Measurements from ENCODE around the gene PTMS. TPM values are rescaled to one million over a fixed set of nuclear protein-coding genes. Genes with fewer than 3 reads are reported as not detected.

The PTMS gene
- total RNA-seq, 4 donors from 2014 or later: 105 to 853 (median 140) TPM

DNA sequence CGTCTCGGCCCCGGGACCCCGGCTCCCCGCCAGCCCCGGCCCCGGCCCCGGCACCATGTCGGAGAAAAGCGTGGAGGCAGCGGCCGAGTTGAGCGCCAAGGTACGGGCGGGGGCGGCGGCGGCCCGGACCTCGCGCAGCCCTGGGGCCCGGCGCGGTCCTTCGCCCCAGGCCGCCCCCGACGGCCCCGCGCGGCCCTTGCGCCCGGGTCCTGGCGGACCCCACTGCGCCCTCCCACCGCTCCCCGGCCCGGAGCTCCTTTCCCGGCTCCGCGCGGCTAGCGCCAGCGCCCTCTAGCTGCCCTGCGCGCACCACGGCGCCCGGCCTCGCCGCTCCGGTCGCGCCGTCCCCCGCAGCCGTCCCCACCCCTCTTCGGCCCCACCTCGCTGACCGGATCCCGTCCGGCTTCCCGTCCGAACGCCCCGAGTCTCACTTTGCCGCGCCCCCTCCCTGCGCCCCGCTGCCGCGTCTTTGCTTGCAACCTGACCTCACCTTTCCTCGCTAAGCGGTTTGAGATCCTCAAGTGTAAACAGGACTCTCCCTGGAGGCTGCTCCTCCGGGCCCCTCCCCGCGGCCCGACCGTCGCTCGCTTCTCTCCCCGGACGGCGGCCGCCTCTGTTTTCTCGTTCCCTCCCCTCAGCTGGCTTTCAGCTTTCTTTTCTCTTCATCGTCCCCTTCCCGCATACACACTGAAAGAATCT is 637 bp downstream of the PTMS start:
- intact Hi-C loops (cut with DNase I; ENCODE audit: low total_unique reads): no loop called here
- Histone ChIP-seq H3K4me1 (peaks cover 0 to 4% of the 10 kb centered on the region in 2 donors), H3K27me3 (no peaks in the 10 kb centered on the region), H3K36me3 (no peaks in the 10 kb centered on the region), H3K27ac (peak overlapping the region; percentile 97 to 98), H3K4me3 (peak overlapping the region; percentile 72 to 79), H3K9me3 (no peaks in the 10 kb centered on the region)
- DNase-seq: peak; percentile 77 to 84
- TF ChIP-seq, protein P1, sequence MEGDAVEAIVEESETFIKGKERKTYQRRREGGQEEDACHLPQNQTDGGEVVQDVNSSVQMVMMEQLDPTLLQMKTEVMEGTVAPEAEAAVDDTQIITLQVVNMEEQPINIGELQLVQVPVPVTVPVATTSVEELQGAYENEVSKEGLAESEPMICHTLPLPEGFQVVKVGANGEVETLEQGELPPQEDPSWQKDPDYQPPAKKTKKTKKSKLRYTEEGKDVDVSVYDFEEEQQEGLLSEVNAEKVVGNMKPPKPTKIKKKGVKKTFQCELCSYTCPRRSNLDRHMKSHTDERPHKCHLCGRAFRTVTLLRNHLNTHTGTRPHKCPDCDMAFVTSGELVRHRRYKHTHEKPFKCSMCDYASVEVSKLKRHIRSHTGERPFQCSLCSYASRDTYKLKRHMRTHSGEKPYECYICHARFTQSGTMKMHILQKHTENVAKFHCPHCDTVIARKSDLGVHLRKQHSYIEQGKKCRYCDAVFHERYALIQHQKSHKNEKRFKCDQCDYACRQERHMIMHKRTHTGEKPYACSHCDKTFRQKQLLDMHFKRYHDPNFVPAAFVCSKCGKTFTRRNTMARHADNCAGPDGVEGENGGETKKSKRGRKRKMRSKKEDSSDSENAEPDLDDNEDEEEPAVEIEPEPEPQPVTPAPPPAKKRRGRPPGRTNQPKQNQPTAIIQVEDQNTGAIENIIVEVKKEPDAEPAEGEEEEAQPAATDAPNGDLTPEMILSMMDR (IDR thresholded peaks at IDR 0.05): peak; percentile 44 to 91 (median 87)
- peak in 1 of 2 donors; percentile 30 for TF ChIP-seq POLR2A (IDR thresholded peaks at IDR 0.05)

DNA sequence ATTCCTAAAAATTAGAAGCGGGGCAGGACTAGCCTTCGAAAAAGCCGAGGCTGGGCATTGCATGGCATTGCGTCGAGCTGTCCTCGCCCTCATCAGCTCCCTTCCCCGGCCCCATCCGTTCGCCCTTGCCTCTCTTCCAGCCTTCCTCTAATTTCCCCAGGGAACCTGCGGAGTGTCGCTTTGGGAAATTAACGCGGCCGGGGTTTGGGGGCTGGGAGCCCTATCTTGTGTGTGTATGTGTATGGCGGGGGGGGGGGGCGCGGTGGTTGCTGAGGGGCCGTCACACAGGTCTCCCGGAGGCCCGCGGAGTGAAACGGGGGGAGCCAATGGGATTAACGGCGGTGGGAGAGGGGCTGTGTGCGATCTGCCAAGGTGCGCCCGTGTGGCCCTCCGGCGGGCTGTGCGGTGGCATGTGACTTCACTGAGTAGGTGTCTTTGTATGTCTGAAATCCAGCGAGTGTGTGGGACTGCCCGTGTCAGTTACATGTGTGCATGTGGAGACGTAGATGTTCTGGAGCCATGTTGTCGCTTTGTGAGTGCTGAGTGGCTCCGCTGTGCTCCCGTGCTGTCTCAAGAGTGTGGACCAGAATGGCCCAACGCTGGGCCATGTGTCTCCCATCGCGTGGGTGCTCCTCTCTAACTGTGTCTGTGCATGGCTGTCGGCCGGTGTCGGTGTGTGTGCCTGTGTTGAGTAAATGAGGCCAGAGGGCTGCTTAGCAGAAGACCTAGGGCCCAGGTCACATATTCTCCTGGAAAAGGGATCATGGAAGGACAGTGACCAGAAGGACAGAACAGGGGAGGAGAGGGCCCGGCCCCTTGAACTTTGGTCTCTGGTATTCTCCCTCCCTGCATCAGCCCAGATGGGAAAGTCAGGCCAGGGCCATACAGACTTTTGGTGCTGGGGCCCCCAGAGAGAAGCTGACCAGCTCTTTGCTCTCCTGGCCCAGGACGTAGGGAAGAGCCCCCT is 1.5 kb downstream of the PTMS start:
- Histone ChIP-seq H3K27me3 (no peaks in the 10 kb centered on the region), H3K9me3 (no peaks in the 10 kb centered on the region), H3K36me3 (no peaks in the 10 kb centered on the region), H3K4me3 (peak overlapping the region; percentile 72 to 79), H3K4me1 (peaks cover 0 to 4% of the 10 kb centered on the region in 2 donors), H3K27ac (peak overlapping the region; percentile 97 to 98)
- no peak for TF ChIP-seq POLR2A (IDR thresholded peaks at IDR 0.05)
- TF ChIP-seq, protein P1 (IDR thresholded peaks at IDR 0.05): no peak
- intact Hi-C loops (cut with DNase I; ENCODE audit: low total_unique reads): no loop called here
- no peak for DNase-seq

DNA sequence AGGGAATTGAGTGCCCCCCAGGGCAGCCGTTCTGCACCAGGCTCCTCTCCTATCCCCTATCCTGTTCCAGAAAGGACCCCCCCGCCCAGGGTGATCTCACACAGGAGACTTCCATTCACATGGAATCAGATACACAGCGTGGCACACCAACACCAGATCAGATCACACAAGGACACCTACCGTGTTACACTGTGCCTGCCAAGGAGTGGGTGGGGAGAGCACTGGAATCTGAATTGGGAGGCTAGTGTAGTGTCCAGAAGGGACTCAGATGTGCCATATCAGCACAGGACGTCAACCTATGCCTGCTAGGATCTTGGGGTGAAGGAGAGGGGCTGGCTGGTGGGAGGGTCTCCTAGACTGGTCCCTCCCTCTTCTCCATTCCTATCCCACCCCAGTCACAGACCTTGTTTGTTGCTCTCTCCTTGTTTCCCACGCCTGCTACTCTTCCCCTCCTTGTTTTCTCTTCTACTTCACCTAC is 2.3 kb downstream of the PTMS start:
- no peaks in the 10 kb centered on the region for H3K9me3 ChIP-seq
- peaks cover 0 to 4% of the 10 kb centered on the region in 2 donors for H3K4me1 ChIP-seq

DNA sequence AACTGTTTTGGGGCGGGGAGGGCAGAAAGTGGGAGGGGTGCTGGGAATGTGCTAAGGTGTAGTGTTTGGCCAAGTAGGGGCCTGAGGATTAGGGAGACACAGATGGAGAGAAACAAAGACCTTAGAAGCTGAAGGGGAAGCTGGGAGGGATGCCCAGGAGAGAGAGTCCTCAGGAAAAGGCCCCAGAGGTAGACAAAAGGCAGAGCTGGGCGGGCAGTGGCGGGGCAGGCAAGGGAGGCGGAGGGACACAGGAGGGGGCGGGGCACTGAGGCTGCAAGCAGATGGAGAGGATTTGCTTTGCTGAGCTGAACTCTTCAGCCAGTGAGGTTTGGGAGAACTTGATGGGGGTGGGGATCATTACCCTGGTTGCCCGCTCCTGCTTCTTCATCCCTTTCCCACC is 2.8 kb downstream of the PTMS start:
- Histone ChIP-seq H3K36me3 (no peaks in the 10 kb centered on the region), H3K27me3 (no peaks in the 10 kb centered on the region), H3K27ac (peak overlapping the region; percentile 97 to 98), H3K4me3 (peak overlapping the region; percentile 72 to 79), H3K4me1 (peaks cover 0 to 4% of the 10 kb centered on the region in 2 donors), H3K9me3 (no peaks in the 10 kb centered on the region)
- TF ChIP-seq, protein P1 (IDR thresholded peaks at IDR 0.05): no peak
- no peak for TF ChIP-seq POLR2A (IDR thresholded peaks at IDR 0.05)
- DNase-seq: peak; percentile 65 to 71
- intact Hi-C loops (cut with DNase I; ENCODE audit: low total_unique reads): no loop called here

More for the DNA sequence above, 2.3 kb downstream of the PTMS start:
- intact Hi-C loops (cut with DNase I; ENCODE audit: low total_unique reads): no loop called here
- no peak for TF ChIP-seq POLR2A (IDR thresholded peaks at IDR 0.05)
- TF ChIP-seq, protein P1 (IDR thresholded peaks at IDR 0.05): no peak
- Histone ChIP-seq H3K4me3 (peak overlapping the region; percentile 72 to 79), H3K27me3 (no peaks in the 10 kb centered on the region), H3K27ac (peak overlapping the region; percentile 97 to 98), H3K36me3 (no peaks in the 10 kb centered on the region)
- DNase-seq: no peak
